ENCODE measurements around the gene CACNG8.
"Not testable (repeated sequence)": the region's sequence is repeated elsewhere in the genome, so short reads cannot be mapped to it uniquely, and the experiment has no call there.

CACNG8 gene

GRCh38 chr19:53994811-53995210 is 32.1 kb downstream of the CACNG8 start:
- no peak for DNase-seq

- no peak for DNase-seq
Observed at GRCh38 chr19:53998223-53998622, 35.5 kb downstream of the CACNG8 start.

DNA sequence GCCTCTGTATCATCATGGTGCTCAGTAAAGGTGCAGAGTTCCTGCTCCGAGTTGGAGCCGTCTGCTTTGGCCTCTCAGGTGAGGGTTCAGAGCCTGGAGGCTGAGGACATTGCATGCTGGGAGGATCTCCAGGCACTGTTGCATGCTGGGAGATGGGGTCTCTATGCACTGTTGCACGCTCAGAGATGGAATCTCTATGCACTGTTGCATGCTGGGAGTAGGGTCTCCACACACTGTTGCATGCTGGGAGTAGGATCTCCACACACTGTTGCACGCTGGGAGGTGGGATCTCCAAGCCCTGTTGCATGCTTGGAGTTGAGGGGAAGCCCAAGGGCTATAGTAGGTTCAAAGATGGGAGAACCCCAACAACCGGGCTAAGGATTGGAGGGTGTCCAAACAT is 37.0 kb downstream of the CACNG8 start:
- no peak for DNase-seq

DNA sequence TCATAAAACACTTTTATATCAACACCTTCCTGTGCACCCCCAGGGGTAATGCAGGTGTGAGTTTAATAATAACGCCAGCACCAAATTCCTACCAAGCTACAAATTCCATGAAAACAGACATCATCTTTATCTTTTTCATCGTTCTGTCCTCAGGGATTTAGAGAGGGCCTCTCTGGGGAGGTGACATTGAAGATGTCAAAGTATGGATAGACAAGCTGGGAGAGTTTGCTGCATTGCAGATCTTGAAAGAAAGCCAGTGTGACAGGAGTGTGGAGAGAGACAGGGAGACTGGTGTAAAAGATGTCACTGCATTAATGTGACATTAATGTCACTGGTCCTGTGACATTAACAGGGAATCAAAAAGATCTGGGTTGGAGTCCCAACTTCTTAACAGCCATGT is 38.8 kb downstream of the CACNG8 start:
- no peak for DNase-seq

DNA sequence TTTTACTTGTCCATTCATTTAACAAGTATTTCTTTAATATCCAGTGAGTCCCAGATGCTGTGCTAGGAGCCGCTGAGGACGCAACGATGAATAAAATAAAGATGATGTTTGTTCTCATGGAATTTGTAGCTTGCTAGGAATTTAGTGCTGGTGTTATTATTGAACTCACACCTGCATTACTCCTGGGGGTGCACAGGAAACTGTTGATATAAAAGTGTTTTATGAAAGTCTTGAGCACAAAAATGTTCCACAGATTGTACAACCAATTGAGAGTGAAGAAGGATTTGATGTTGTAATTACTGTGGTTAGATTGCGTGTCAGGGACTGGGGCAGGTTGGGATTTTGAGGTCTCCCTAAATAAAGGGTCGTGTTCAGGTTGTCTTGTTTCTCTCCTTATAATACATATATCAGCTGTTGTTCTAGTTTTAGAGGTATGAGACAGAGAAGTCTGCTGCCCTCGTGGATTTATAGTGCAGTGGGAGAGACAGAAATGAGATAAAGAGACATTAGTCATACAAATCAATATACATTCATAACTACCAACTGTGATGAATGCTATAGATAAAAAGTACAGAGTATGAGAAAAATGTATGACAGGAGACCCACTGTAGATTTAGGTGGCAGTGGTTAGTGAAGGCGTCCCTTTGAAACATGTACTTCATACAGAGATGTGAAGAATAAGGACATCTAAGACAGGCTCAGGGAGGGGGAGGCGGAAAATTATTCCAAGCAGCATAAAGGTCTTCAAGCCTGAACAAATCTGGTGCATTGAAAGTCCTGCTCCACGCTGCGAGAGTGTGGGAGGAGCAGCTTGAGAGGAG is 40.0 kb downstream of the CACNG8 start:
- no peak for DNase-seq

GRCh38 chr19:54009440-54009839 is 46.7 kb downstream of the CACNG8 start:
- DNase-seq: no peak

GRCh38 chr19:54010474-54010873 is 47.7 kb downstream of the CACNG8 start:
- no peak for DNase-seq

DNA sequence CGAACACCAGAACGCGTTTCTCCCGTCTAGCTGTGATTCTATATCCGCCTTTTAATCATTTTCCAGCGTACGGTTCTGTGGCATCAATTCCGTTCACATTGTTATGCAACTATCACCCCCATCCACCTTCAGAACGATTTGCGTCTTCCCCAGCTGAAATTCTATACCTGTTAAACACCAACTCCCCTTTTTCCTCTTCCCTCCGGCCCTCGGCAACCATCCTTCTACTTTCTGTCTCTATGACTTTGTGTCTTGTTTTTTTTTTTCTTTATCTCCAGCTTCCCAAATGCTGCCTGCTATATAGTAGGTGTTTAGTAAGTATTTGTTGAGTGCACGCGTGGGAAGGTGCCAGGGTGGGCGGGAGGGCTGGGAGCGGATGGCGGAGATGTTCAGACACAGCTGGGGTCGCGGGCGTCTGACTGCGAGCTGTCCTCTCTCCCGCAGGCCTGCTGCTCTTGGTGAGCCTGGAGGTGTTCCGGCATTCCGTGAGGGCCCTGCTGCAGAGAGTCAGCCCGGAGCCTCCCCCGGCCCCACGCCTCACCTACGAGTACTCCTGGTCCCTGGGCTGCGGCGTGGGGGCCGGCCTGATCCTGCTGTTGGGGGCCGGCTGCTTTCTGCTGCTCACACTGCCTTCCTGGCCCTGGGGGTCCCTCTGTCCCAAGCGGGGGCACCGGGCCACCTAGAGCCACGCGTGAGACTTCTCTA is 48.9 kb downstream of the CACNG8 start:
- DNase-seq: no peak

DNA sequence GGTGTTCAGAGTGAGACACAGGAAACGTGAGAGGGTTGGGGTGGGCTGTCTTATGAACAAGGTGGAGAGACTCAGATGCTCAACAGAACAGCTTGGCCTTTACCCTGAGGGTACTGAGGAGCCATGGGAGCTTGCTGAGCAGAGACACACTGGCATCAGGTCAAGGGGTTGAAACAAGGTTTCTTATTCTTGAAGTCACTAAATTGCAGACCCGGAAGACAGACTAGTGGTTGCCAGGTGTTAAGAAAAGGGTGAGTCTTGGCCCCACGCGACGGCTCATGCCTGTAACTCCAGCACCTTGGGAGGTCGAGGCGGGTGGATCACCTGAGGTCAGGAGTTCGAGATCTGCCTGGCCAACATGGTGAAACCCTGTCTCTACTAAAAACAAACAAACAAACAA is 51.1 kb downstream of the CACNG8 start:
- DNase-seq: no peak

- no peak for DNase-seq
Observed at GRCh38 chr19:54014920-54015560, 52.3 kb downstream of the CACNG8 start.

GRCh38 chr19:54017261-54017660 is 54.5 kb downstream of the CACNG8 start:
- DNase-seq: no peak

GRCh38 chr19:54021363-54021762 is 58.6 kb downstream of the CACNG8 start:
- no peak for DNase-seq

DNA sequence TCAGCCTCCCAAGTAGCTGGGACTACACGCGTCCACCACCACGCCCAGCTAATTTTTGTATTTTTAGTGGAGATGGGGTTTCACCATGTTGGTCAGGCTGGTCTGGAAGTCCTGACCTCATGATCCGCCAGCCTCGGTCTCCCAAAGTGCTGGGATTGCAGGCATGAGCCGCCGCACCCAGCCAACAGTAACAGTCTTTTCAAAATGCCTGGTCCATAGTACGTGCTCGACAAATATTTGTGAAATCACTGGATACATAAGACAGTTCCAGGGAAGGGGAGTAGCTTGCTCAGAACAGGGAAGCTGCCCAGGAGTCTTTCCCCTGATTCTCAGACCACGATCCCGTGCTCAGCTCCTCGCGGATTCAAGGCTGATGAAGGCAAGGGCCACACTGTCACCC is 59.2 kb downstream of the CACNG8 start:
- DNase-seq: no peak

GRCh38 chr19:54023191-54023590 is 60.5 kb downstream of the CACNG8 start:
- DNase-seq: no peak

DNA sequence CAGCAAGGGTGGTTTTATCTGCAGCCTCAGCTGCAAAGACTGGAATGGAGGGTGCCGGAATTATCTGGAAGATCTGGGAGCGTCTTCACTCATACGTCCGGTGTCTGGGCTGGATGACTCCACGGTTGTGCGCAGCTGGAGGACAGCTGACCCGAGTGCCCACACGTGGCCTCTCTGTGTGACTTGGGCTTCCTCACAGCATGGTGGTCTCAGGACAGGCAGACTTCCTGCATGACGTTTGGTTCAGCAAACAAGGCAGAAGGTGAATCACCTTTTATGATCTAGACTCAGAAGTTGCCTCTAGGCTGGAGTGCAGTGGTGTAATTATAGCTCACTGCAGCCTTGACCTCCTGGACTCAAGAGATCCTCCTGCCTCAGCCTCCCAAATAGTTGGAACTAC is 61.9 kb downstream of the CACNG8 start:
- no peak for DNase-seq

- DNase-seq: no peak
Observed at GRCh38 chr19:54026656-54027055, 63.9 kb downstream of the CACNG8 start.

DNA sequence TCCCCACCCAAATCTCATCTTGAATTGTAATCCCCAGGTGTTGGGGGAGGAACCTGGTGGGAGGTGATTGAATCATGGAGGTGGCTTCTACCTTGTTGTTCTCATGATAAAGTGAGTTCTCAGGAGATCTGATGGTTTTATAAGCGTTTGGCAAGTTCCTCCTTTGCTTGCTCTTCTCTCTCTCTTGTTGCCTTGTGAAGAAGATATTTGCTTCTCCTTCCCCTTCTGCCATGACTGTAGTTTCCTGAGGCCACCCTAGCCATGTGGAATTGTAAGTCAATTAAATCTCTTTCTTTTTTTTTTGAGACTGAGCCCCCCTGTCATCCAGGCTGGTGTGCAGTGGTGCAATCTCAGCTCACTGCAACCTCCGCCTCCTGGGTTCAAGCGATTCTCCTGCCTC is 66.6 kb downstream of the CACNG8 start:
- no peak for DNase-seq

GRCh38 chr19:54029930-54030490 is 67.3 kb downstream of the CACNG8 start:
- DNase-seq: peak; percentile 13

GRCh38 chr19:54030895-54031586 is 68.3 kb downstream of the CACNG8 start:
- no peak for DNase-seq

GRCh38 chr19:54035215-54036178 is 72.8 kb downstream of the CACNG8 start:
- DNase-seq: no peak

- DNase-seq: not testable (repeated sequence)
Observed at GRCh38 chr19:54036542-54036941, 73.8 kb downstream of the CACNG8 start.
